Right lobe of liver (tissue), 4 donors: ENCODE measurements around the gene ITGB8.

Experiments
- POLR2A ChIP-seq: fragments of 450-650 bp; IDR thresholded peaks from one replicate; pipeline ENCODE4 v1.6.1; 2017; ENCODE audit warnings: antibody characterized with exemption, mild to moderate bottlenecking
- TF ChIP-seq, protein P1 (sequence below), 4 donors: fragments of 200-600 bp in 3 of 4; fragments of 450-650 bp in 1 of 4; IDR thresholded peaks; one replicate each; pipeline versions ENCODE4 v1.5.1 to v1.8.0; 2016 to 2022; ENCODE audit warnings: antibody characterized with exemption in 4 of 4, mild to moderate bottlenecking in 2 of 4
- donor health status: DM: no; HTN: no; CAD: no.
- donor health status: DM: no; HTN: no; CAD: no.
- donor health status: DM: no; HTN: yes; CAD: no.

DNA sequence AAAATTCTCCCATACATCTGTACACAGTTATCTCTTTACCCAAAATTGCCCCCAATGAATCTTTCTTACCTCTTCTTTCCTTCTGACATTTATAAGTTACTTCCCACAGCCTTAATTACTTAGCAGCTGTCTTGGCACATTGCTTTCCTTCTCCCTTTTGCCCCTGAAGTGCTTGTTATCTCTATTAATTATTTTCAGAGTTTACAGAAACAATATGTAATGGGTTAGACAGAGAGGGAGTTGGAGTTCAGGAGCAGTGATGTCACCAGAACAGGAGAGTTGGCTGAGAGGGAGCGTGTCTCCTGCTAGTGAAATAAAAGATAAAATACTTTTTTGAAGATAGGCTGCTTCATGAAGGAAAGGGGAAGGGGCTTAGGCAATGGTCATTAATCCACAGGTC is 57.4 kb downstream of the ITGB8 start:
- TF ChIP-seq, protein P1, sequence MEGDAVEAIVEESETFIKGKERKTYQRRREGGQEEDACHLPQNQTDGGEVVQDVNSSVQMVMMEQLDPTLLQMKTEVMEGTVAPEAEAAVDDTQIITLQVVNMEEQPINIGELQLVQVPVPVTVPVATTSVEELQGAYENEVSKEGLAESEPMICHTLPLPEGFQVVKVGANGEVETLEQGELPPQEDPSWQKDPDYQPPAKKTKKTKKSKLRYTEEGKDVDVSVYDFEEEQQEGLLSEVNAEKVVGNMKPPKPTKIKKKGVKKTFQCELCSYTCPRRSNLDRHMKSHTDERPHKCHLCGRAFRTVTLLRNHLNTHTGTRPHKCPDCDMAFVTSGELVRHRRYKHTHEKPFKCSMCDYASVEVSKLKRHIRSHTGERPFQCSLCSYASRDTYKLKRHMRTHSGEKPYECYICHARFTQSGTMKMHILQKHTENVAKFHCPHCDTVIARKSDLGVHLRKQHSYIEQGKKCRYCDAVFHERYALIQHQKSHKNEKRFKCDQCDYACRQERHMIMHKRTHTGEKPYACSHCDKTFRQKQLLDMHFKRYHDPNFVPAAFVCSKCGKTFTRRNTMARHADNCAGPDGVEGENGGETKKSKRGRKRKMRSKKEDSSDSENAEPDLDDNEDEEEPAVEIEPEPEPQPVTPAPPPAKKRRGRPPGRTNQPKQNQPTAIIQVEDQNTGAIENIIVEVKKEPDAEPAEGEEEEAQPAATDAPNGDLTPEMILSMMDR (IDR thresholded peaks at IDR 0.05) = no peak
- TF ChIP-seq POLR2A = no peak
